GM12875 (cell line): ENCODE measurements around the gene CHST1.

ENCODE experiments used
- H3K4me3 ChIP-seq: one replicate; pipeline ENCODE4 v1.5.1; 2011; ENCODE audit warnings: low read depth, low read length, control low read depth
- TF ChIP-seq, protein P1 (sequence below): IDR thresholded peaks from 2 replicates; pipeline ENCODE4 v1.5.1; 2011; ENCODE audit warnings: low read depth, mild to moderate bottlenecking, control low read depth, inconsistent platforms, low read length, moderate library complexity, borderline replicate concordance; ENCODE audit not compliant: insufficient read depth

Gene CHST1

GRCh38 chr11:45698777-45699497 is 33.5 kb upstream of the CHST1 start:
- no peak overlapping the region for H3K4me3 ChIP-seq

GRCh38 chr11:45692808-45693453 is 27.5 kb upstream of the CHST1 start:
- TF ChIP-seq, protein P1, sequence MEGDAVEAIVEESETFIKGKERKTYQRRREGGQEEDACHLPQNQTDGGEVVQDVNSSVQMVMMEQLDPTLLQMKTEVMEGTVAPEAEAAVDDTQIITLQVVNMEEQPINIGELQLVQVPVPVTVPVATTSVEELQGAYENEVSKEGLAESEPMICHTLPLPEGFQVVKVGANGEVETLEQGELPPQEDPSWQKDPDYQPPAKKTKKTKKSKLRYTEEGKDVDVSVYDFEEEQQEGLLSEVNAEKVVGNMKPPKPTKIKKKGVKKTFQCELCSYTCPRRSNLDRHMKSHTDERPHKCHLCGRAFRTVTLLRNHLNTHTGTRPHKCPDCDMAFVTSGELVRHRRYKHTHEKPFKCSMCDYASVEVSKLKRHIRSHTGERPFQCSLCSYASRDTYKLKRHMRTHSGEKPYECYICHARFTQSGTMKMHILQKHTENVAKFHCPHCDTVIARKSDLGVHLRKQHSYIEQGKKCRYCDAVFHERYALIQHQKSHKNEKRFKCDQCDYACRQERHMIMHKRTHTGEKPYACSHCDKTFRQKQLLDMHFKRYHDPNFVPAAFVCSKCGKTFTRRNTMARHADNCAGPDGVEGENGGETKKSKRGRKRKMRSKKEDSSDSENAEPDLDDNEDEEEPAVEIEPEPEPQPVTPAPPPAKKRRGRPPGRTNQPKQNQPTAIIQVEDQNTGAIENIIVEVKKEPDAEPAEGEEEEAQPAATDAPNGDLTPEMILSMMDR, result no peak

More at GRCh38 chr11:45698777-45699497, 33.5 kb upstream of the CHST1 start:
- TF ChIP-seq, protein P1, result no peak

DNA sequence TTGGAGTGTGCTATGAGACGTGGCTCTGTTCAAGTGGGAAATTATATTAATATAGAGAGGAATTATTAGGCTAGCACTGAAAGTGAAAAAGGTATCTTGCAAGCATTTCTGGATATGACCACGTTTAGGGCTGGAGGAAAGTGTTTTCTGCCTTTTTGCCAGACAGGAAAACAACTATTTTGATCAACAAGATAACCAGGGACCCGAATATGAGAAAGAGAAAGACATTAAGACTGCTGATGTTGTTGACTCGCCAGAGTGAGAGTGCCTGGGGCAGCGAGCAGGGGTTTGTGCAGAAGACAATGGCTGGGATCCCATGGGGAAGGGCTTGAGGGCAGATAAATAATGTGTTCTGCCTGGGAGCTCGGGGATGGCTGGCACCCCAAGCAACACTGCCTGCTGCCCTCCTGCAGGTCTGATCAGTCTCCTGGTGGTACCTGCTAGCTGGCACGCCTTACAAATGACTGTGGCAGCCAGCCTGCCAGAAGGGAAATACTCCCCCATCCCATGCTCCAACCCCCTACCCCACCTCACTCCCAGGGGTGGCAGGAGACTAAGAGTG is 23.1 kb upstream of the CHST1 start:
- no peak overlapping the region for H3K4me3 ChIP-seq
- TF ChIP-seq, protein P1, result no peak

More at GRCh38 chr11:45692808-45693453, 27.5 kb upstream of the CHST1 start:
- H3K4me3 ChIP-seq, result no peak overlapping the region

DNA sequence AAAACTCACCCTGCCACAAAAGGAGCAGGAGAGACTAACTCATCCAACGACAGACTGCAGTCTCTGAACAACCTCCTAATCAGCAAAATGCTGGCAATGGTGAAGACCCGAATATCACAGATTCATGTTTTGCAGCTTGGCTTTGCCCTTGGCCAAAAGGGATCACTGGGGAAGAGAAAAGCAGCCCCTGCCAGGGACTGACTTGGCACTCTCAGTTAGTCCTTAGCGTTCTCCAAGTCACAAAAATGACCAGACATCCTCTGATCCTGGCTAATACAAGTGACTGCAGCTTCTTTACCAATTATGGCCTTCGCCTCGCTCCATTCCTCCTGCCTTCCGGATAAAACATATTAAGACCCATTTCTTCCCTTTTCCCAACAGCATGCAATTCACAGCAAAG is 22.4 kb upstream of the CHST1 start:
- TF ChIP-seq, protein P1, result no peak
- H3K4me3 ChIP-seq, result no peak overlapping the region

DNA sequence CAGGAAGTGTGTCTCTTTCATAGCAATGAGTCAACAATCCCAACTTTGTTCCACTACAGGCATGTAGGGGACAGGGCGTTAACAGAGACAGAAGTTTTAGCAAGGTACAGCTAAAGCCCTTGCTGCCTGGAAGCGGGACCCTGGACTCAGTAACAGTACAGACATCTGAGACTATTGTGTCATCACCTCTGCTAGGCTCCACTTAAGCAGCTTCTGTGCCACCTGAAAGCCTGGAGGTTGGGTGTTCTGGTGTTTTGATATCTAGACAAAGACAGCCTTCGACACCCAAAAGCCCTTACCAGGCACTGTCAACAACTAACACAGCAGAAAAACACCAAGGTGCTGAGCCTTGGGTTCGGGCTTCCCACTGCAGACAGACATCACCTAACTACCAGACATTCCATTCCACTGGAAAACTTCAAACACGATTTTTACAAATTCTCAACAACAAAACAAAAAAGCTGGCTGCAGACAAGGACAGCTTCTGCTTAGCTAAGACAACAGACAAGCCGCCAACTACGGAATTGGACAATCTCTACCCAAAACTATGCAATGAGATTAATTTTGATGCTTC is 20.6 kb upstream of the CHST1 start:
- TF ChIP-seq, protein P1, result no peak
- no peak overlapping the region for H3K4me3 ChIP-seq

GRCh38 chr11:45684440-45684839 is 19.0 kb upstream of the CHST1 start:
- no peak overlapping the region for H3K4me3 ChIP-seq
- TF ChIP-seq, protein P1, result no peak
